Subcutaneous abdominal adipose tissue (tissue), 5 donors: ENCODE data around the gene PXDN.

Experiments
- H3K27ac ChIP-seq: one replicate; pipeline ENCODE4 v1.7.0; 2013; ENCODE audit warnings: low read depth, mild to moderate bottlenecking, inconsistent platforms, low read length, moderate library complexity
- H3K27me3 ChIP-seq, 5 donors: one replicate each; pipeline ENCODE4 v1.7.0; 2013; ENCODE audit warnings: low read length in 5 of 5, inconsistent platforms in 1 of 5; ENCODE audit not compliant: control insufficient read depth in 5 of 5, insufficient read depth in 4 of 5
- H3K36me3 ChIP-seq, 5 donors: one replicate each; pipeline ENCODE4 v1.7.0; 2013; ENCODE audit warnings: low read length in 5 of 5; ENCODE audit not compliant: control insufficient read depth in 5 of 5, insufficient read depth in 5 of 5
- H3K4me1 ChIP-seq, 5 donors: one replicate each; pipeline ENCODE4 v1.7.0; 2013; ENCODE audit warnings: low read length in 5 of 5, mild to moderate bottlenecking in 3 of 5, moderate library complexity in 1 of 5; ENCODE audit not compliant: control insufficient read depth in 5 of 5, insufficient read depth in 5 of 5
- H3K4me3 ChIP-seq, 5 donors: one replicate each; pipeline ENCODE4 v1.7.0; 2013; ENCODE audit warnings: low read length in 5 of 5, low read depth in 1 of 5
- H3K9ac ChIP-seq, 5 donors: one replicate each; pipeline ENCODE4 v1.7.0; 2013; ENCODE audit warnings: low read length in 5 of 5, mild to moderate bottlenecking in 4 of 5, moderate library complexity in 3 of 5
- H3K9me3 ChIP-seq, 5 donors: one replicate each; pipeline ENCODE4 v1.7.0; 2013; ENCODE audit warnings: low read length in 5 of 5; ENCODE audit not compliant: control insufficient read depth in 5 of 5
- donor health status: healthy.
- donor health status: healthy.
- donor health status: healthy.
- donor health status: healthy.
- donor health status: healthy.

PXDN gene

DNA sequence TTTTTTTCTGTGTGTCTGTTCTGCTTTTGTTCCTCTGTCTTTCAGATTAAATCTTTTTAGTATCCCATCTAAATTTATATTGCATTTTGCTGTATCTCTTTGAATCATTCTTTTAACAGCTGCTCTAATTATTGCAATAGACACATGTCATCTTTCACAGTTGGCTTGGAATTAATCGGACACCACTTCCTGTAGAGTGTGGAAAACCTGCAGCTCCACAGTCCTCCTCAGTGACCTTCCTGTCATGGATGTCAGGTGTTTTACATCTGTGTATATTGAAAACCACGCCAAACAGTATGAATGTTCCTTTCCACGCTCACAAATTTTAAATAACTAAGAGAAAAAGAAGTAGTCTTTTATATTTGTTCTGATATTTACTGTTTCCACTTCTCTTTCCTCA, 135.3 kb downstream of the PXDN start:
- no peaks in the 10 kb centered on the region for H3K9me3 ChIP-seq
- peaks cover 0 to 22% (median 21%) of the 10 kb centered on the region in 5 donors for H3K4me1 ChIP-seq
- no peak overlapping the region for H3K4me3 ChIP-seq
- no peak overlapping the region for H3K27ac ChIP-seq
- H3K27me3 ChIP-seq = no peaks in the 10 kb centered on the region
- H3K9ac ChIP-seq = no peak overlapping the region
- no peaks in the 10 kb centered on the region for H3K36me3 ChIP-seq

- Histone ChIP-seq H3K4me1 (peaks cover 0 to 21% (median 15%) of the 10 kb centered on the region in 5 donors), H3K36me3 (no peaks in the 10 kb centered on the region), H3K27me3 (no peaks in the 10 kb centered on the region), H3K4me3 (no peak overlapping the region), H3K27ac (no peak overlapping the region), H3K9ac (no peak overlapping the region), H3K9me3 (no peaks in the 10 kb centered on the region)
Measured at GRCh38 chr2:1607971-1608688, 136.2 kb downstream of the PXDN start.

GRCh38 chr2:1607236-1607920, 136.9 kb downstream of the PXDN start:
- Histone ChIP-seq H3K27ac (no peak overlapping the region), H3K4me3 (no peak overlapping the region), H3K4me1 (peaks cover 0 to 21% (median 19%) of the 10 kb centered on the region in 5 donors), H3K27me3 (no peaks in the 10 kb centered on the region), H3K9me3 (no peaks in the 10 kb centered on the region), H3K9ac (no peak overlapping the region), H3K36me3 (no peaks in the 10 kb centered on the region)

DNA sequence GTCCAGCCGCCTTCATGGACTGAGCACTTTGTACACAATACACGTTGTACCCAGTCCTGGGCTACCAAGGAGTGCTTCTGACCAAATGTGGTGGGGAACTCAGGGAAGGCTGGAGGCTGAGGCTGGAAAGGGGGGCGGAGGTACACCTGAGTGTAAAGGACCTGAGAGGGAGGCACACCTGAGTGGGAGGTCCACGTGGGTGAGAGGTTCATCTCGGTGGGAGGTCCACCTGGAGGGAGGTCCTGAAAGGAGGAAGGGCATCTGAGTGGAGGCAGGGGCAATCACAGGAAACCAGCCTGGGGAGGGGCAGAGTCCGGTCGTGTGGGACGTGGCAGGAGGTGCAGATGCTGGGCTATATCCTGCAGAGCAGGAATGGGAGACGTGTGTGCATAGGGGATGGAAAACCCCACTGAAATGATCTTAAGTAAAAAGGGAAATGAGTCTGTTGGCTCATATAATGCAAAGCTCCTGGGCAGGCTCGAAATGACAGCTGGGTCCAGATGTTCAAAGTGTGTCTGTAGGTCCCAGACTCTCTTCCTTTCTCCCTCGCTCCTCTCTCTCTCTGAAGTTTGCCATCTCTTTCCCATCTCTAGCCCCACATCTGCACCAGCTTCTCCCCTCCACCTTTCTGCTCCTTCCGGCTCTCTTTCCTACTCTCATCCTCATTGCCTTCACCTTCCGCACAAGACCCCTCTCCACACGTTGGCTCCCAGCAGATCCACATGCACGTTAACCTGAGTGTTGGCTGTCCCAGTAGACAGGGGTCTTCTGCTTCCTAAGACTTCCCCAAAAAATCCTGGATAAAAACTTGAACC, 137.7 kb downstream of the PXDN start:
- Histone ChIP-seq H3K4me1 (peaks cover 4 to 28% (median 26%) of the 10 kb centered on the region in 5 donors), H3K27ac (no peak overlapping the region), H3K9me3 (no peaks in the 10 kb centered on the region), H3K4me3 (no peak overlapping the region), H3K27me3 (no peaks in the 10 kb centered on the region), H3K9ac (no peak overlapping the region), H3K36me3 (no peaks in the 10 kb centered on the region)

GRCh38 chr2:1606046-1606400, 138.3 kb downstream of the PXDN start:
- Histone ChIP-seq H3K36me3 (no peaks in the 10 kb centered on the region), H3K4me3 (no peak overlapping the region), H3K9ac (peak overlapping the region in 1 of 5 donors; percentile 31), H3K9me3 (no peaks in the 10 kb centered on the region), H3K27me3 (no peaks in the 10 kb centered on the region), H3K27ac (no peak overlapping the region), H3K4me1 (peaks cover 4 to 33% (median 32%) of the 10 kb centered on the region in 5 donors)

DNA sequence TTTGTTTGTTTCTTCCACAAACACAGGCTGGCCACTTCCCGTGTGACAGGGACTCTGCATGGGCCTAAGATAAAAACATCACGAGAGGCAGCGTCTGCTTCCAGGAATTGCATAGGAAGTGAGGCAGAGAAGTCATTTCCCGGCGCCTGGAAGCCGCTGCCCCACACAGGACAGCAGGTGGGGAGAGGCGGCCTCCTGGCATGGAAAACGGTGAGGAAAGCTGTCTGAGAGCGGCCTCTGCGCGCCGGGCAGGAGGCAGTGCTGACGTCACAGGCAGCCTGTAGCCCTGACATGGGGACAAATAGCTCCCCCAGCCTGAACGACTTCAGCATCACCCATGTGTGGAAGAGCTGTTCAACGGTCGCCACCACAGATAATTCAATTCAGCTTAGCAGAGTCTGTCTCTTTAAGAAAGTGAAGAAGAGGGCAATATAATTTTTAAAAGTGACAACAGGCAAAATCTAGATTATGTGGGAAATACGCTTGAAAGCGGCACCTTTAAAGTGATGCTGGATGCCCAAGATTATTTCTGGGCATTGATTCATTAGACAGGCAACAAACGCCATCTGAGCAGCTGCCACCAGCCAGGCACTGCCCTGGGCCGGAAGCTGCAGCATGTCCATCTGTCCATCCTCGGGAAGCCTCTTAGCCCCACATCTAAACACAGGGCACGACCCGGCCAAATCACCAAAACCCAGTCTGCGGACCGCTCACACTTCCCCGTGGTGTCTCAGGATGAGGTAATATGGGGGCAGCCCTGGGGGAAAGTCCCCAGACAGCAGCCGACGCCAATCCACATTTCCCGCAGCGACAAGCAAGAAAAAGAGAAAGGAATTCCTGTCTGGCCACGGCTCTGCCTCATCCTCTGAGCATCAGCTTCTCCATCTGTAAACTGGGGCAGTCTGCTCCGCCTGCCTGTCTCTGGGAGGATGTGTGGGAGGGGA, 138.9 kb downstream of the PXDN start:
- peaks cover 4 to 40% (median 39%) of the 10 kb centered on the region in 5 donors for H3K4me1 ChIP-seq
- H3K9ac ChIP-seq = peak overlapping the region in 1 of 5 donors; percentile 31
- H3K9me3 ChIP-seq = no peaks in the 10 kb centered on the region
- peak overlapping the region in 3 of 5 donors; percentile 7 to 27 (median 8) for H3K4me3 ChIP-seq
- H3K27me3 ChIP-seq = no peaks in the 10 kb centered on the region
- peak overlapping the region; percentile 51 for H3K27ac ChIP-seq
- H3K36me3 ChIP-seq = no peaks in the 10 kb centered on the region

- Histone ChIP-seq H3K4me1 (peaks cover 4 to 54% (median 43%) of the 10 kb centered on the region in 5 donors), H3K9me3 (no peaks in the 10 kb centered on the region), H3K36me3 (no peaks in the 10 kb centered on the region), H3K9ac (no peak overlapping the region), H3K27me3 (no peaks in the 10 kb centered on the region), H3K27ac (no peak overlapping the region), H3K4me3 (no peak overlapping the region)
Measured at GRCh38 chr2:1603521-1603920, 140.8 kb downstream of the PXDN start.

DNA sequence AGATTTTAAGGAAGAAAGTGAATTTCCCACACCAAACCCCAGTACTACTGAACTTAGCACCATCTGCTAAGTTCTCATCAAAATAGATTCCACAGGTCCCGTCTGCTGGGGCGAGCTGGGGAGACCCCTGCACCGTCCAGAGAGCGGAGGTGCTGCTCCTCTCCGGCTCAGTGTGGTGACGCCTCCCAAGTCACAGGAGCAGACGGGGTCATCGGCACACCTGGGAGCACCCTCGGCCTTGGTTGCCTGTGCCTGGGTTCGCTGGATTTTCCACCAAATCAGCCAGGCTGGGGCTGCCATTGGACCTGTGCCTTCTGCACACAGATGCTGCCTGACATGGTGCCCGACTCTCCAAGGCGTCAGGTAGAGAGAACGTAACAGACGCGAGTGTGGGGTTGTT, 141.3 kb downstream of the PXDN start:
- H3K27me3 ChIP-seq = no peaks in the 10 kb centered on the region
- peaks cover 4 to 59% (median 43%) of the 10 kb centered on the region in 5 donors for H3K4me1 ChIP-seq

DNA sequence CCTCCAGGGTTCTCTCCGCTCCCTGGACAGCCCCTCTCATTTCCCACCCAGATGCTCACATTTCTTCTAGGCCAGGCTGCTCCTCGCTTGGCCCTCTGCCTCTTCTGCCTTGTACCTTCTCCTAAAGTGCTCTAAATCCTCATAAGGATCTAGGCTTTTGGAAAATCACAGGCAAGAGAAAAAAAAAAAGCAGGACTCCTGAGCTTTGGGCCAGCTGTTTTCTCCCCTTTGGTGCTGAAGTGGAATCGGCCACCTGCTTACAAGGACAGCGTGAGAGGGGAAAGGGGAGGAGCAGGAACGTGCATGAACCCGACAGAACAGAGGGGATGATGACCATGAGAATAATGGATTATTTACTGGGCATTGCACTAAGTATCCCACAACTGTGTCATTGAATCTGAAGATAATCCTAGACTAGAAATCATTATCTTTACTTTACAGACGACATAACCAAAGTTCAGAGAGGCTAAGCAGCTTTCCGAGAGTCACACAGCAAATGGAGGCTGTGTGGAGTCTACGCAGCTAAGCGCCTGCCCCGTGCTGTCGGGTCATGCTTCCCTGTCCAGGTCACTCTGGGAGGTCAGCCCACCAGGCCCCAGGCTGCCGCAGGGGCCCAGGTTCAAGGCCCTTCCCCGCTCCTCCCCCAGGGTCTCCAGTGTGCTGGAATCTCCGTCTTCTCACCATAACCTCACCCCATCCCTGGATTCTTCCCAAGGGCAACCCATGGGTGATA, 141.9 kb downstream of the PXDN start:
- Histone ChIP-seq H3K27ac (peak overlapping the region; percentile 83), H3K27me3 (no peaks in the 10 kb centered on the region), H3K36me3 (no peaks in the 10 kb centered on the region), H3K9ac (peak overlapping the region in 1 of 5 donors; percentile 38), H3K9me3 (no peaks in the 10 kb centered on the region), H3K4me1 (peaks cover 4 to 65% (median 45%) of the 10 kb centered on the region in 5 donors), H3K4me3 (no peak overlapping the region)

More for the DNA sequence above, 141.3 kb downstream of the PXDN start:
- no peaks in the 10 kb centered on the region for H3K9me3 ChIP-seq
- H3K4me3 ChIP-seq = no peak overlapping the region
- no peak overlapping the region for H3K9ac ChIP-seq
- H3K36me3 ChIP-seq = no peaks in the 10 kb centered on the region
- no peak overlapping the region for H3K27ac ChIP-seq
